ENCODE measurements around the gene POFUT1.

DNA sequence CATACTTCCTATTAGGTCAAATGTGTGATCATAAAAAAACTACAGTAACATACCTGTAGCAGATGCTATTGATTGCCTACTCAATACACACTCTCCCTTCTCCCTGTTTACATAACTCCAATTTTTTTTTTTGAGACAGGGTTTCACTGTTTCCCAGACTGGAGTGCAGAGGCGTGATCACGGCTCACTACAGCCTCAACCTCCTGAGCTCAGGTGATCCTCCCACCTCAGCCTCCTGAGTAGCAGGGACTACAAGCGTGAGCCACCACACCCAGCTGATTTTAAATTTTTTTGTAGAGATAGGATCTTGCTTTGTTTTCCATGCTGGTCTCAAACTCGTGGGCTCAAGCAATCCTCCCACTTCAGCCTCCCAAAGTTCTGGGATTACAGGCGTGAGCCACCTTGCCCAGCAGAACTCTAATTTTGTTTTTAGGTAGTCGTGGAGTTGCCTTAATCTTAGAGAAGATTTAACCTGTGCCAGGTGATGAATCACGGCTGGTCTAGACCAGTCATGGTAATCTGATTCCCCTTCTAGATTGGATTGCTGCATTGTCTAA is 55.8 kb downstream of the POFUT1 start:
- no peak for TF ChIP-seq CTCF (conservative IDR thresholded peaks at IDR 0.05)
- TF ChIP-seq EZH2 (IDR thresholded peaks at IDR 0.05; ENCODE audit: low read depth) = no peak

All from PC-9 (cell line).